SJCRH30 (cell line): Measurements from ENCODE around the gene SERINC5. TPM values are rescaled to one million over a fixed set of nuclear protein-coding genes. Genes with fewer than 3 reads are reported as not detected.

Experiments used
- DNase-seq, 2 experiments: peaks; one replicate each; pipeline ENCODE4 v3.0.0-alpha.2; 2015 to 2020
- H3K27ac ChIP-seq: fragments of 250-450 bp; sonication (Bioruptor Pico); 2 replicates; pipeline ENCODE4 v1.5.1; 2020; ENCODE audit warnings: mild to moderate bottlenecking, moderate library complexity
- H3K27me3 ChIP-seq: fragments of 250-450 bp; sonication (Bioruptor Pico); 2 replicates; pipeline ENCODE4 v1.5.1; 2020; ENCODE audit warnings: mild to moderate bottlenecking, moderate library complexity
- H3K36me3 ChIP-seq: fragments of 250-450 bp; sonication (Bioruptor Pico); 2 replicates; pipeline ENCODE4 v1.5.1; 2020; ENCODE audit warnings: mild to moderate bottlenecking, moderate library complexity
- H3K4me1 ChIP-seq: fragments of 250-450 bp; sonication (Bioruptor Pico); 2 replicates; pipeline ENCODE4 v1.5.1; 2020; ENCODE audit warnings: mild to moderate bottlenecking, moderate library complexity
- H3K4me3 ChIP-seq: fragments of 250-450 bp; sonication (Bioruptor Pico); 2 replicates; pipeline ENCODE4 v1.5.1; 2020; ENCODE audit warnings: mild to moderate bottlenecking, moderate library complexity
- H3K9me3 ChIP-seq: fragments of 250-450 bp; sonication (Bioruptor Pico); replicated peaks from 2 replicates; pipeline ENCODE4 v1.5.1; 2020; ENCODE audit warnings: mild to moderate bottlenecking, moderate library complexity
- total RNA-seq: library from RNA; depleted of rRNA; stranded (reverse); fragments of >200 nt; shearing (Covaris generic); gene quantifications from 2 replicates; pipeline ENCODE4 v1.2.3, GENCODE V29; 2014; rRNA removed

Gene SERINC5
- total RNA-seq, 1 experiment from 2014 or later = 9.0 TPM

- H3K4me3 ChIP-seq = no peak overlapping the region
- H3K27me3 ChIP-seq = no peaks in the 10 kb centered on the region
- no peaks in the 10 kb centered on the region for H3K4me1 ChIP-seq
- no peak for DNase-seq
- no peak overlapping the region for H3K27ac ChIP-seq
- no peaks in the 10 kb centered on the region for H3K9me3 ChIP-seq
- no peaks in the 10 kb centered on the region for H3K36me3 ChIP-seq
Measured at GRCh38 chr5:80070338-80071056, 185.4 kb downstream of the SERINC5 start.

- Histone ChIP-seq H3K4me3 (no peak overlapping the region), H3K27ac (no peak overlapping the region), H3K36me3 (no peaks in the 10 kb centered on the region), H3K4me1 (no peaks in the 10 kb centered on the region), H3K9me3 (no peaks in the 10 kb centered on the region), H3K27me3 (no peaks in the 10 kb centered on the region)
- DNase-seq = no peak
Measured at GRCh38 chr5:80069918-80070318, 185.9 kb downstream of the SERINC5 start.

GRCh38 chr5:80069251-80069800 is 186.5 kb downstream of the SERINC5 start:
- no peaks in the 10 kb centered on the region for H3K9me3 ChIP-seq
- H3K27me3 ChIP-seq = no peaks in the 10 kb centered on the region
- DNase-seq = no peak
- H3K4me3 ChIP-seq = no peak overlapping the region
- H3K4me1 ChIP-seq = no peaks in the 10 kb centered on the region
- H3K36me3 ChIP-seq = no peaks in the 10 kb centered on the region
- H3K27ac ChIP-seq = no peak overlapping the region

GRCh38 chr5:80068775-80069174 is 187.1 kb downstream of the SERINC5 start:
- Histone ChIP-seq H3K27me3 (no peaks in the 10 kb centered on the region), H3K4me1 (no peaks in the 10 kb centered on the region), H3K4me3 (no peak overlapping the region), H3K27ac (no peak overlapping the region), H3K9me3 (no peaks in the 10 kb centered on the region), H3K36me3 (no peaks in the 10 kb centered on the region)
- no peak for DNase-seq

- H3K9me3 ChIP-seq = no peaks in the 10 kb centered on the region
- no peaks in the 10 kb centered on the region for H3K27me3 ChIP-seq
- DNase-seq = no peak
- no peak overlapping the region for H3K27ac ChIP-seq
- no peaks in the 10 kb centered on the region for H3K4me1 ChIP-seq
- no peaks in the 10 kb centered on the region for H3K36me3 ChIP-seq
- H3K4me3 ChIP-seq = no peak overlapping the region
Measured at GRCh38 chr5:80068246-80068636, 187.6 kb downstream of the SERINC5 start.

- H3K36me3 ChIP-seq = no peaks in the 10 kb centered on the region
- H3K27me3 ChIP-seq = no peaks in the 10 kb centered on the region
- no peaks in the 10 kb centered on the region for H3K4me1 ChIP-seq
- DNase-seq = no peak
- H3K9me3 ChIP-seq = no peaks in the 10 kb centered on the region
- no peak overlapping the region for H3K27ac ChIP-seq
- H3K4me3 ChIP-seq = no peak overlapping the region
Measured at GRCh38 chr5:80067531-80068245, 188.2 kb downstream of the SERINC5 start.

GRCh38 chr5:80067016-80067415 is 188.8 kb downstream of the SERINC5 start:
- H3K27me3 ChIP-seq = no peaks in the 10 kb centered on the region
- DNase-seq = no peak

GRCh38 chr5:80064124-80064523 is 191.7 kb downstream of the SERINC5 start:
- no peaks in the 10 kb centered on the region for H3K36me3 ChIP-seq
- H3K4me1 ChIP-seq = no peaks in the 10 kb centered on the region
- no peaks in the 10 kb centered on the region for H3K9me3 ChIP-seq
- DNase-seq = no peak
- no peak overlapping the region for H3K27ac ChIP-seq
- no peaks in the 10 kb centered on the region for H3K27me3 ChIP-seq
- no peak overlapping the region for H3K4me3 ChIP-seq

More at GRCh38 chr5:80067016-80067415, 188.8 kb downstream of the SERINC5 start:
- H3K4me3 ChIP-seq = no peak overlapping the region
- no peaks in the 10 kb centered on the region for H3K36me3 ChIP-seq
- H3K9me3 ChIP-seq = no peaks in the 10 kb centered on the region
- H3K4me1 ChIP-seq = no peaks in the 10 kb centered on the region
- H3K27ac ChIP-seq = no peak overlapping the region

Other genes starting within 250 kb of the SERINC5 start
- 4.6 and 6.0 TPM in 2 replicates for gene THBS4, start 220.7 kb downstream of the SERINC5 start, total RNA-seq
- gene SPZ1, start 64.0 kb upstream of the SERINC5 start, total RNA-seq = not detected in 2 replicates
- gene ZFYVE16, start 152.0 kb upstream of the SERINC5 start, total RNA-seq = 56.6 and 67.8 TPM in 2 replicates
- 9.1 and 9.2 TPM in 2 replicates for gene FAM151B, start 232.1 kb upstream of the SERINC5 start, total RNA-seq